ENCODE data around the gene LTB. TPM values are rescaled to one million over a fixed set of nuclear protein-coding genes. Genes with fewer than 3 reads are reported as not detected.

The LTB gene
- total and polyA plus RNA-seq, 2 of the 13 experiments (the other 11 are each of a cell fraction or from before 2014, with no cell fraction given) = 0.09 to 0.22 TPM

- Histone ChIP-seq H3K9me3 (ENCODE audit: low read length) (no peaks in the 10 kb centered on the region), H3K4me1 (ENCODE audit: insufficient read depth, low read length) (peaks cover 53% of the 10 kb centered on the region), H3K9ac (ENCODE audit: insufficient read depth, low read depth, low read length) (no peak overlapping the region), H3K36me3 (replicated peaks in 1 of 2; ENCODE audit: control insufficient read depth in 1 of 2, insufficient read depth in 2 of 2, low read length in 2 of 2) (peaks cover 3 to 14% of the 10 kb centered on the region in 2 experiments), H3K27ac (ENCODE audit: extremely low read length, insufficient read depth, low read length) (no peak overlapping the region), H2AFZ (ENCODE audit: low read length) (no peak overlapping the region), H3K4me2 (ENCODE audit: low read depth, low read length) (no peak overlapping the region), H3K4me3 (replicated peaks in 1 of 3; ENCODE audit: insufficient read depth in 1 of 3, low read depth in 2 of 3, low read length in 3 of 3) (no peak overlapping the region), H4K20me1 (ENCODE audit: insufficient read depth, low read length) (peaks cover 14% of the 10 kb centered on the region), H3K79me2 (ENCODE audit: insufficient read depth, low read length) (peaks cover 40% of the 10 kb centered on the region), H3K27me3 (ENCODE audit: control insufficient read depth in 1 of 2, insufficient read depth in 2 of 2, low read length in 2 of 2) (no peaks in the 10 kb centered on the region; a peak in 2 of 5 replicates)
- FAIRE-seq (no peak), ATAC-seq (no peak), DNase-seq (ENCODE audit: low spot score) (no peak)
- POLR2A ChIA-PET = interaction anchor here (6.9 kb wide), 1 partner anchor 16 kb away, joined by 123 read pairs; the partner anchor contains the start of gene MCCD1
- CTCF ChIA-PET (ENCODE audit: low intra/inter-chr PET ratio, low total read pairs) = interaction anchor here (3.6 kb wide), 1 partner anchor 53 kb away, joined by 84 read pairs; no protein-coding TSS in a partner anchor
- intact Hi-C loops (cut with micrococcal nuclease; ENCODE audit: unreplicated experiment) (loop anchor here (5.0 to 10.0 kb wide), 2 partner anchors 38 to 110 kb away; partner anchors contain the start of genes APOM, BAG6 and LTB), in situ Hi-C loops (cut with HindIII; ENCODE audit: extremely low pct_ligation_motif_present, low pct_unique_long_range_greater_than_20kb) (loop anchor here (5.0 kb wide), 1 partner anchor 53 kb away; no protein-coding TSS in a partner anchor)
- TF ChIP-seq XBP1 (CRISPR knock-in tag; IDR thresholded peaks at IDR 0.05) (no peak), TGIF2 (CRISPR knock-in tag; IDR thresholded peaks at IDR 0.05) (no peak), KAT8 (CRISPR knock-in tag; IDR thresholded peaks at IDR 0.05) (no peak), RXRB (CRISPR knock-in tag; IDR thresholded peaks at IDR 0.05; ENCODE audit: borderline replicate concordance) (no peak), ZNF564 (CRISPR knock-in tag; IDR thresholded peaks at IDR 0.05) (no peak), SPEN (CRISPR knock-in tag; IDR thresholded peaks at IDR 0.05; ENCODE audit: low read depth) (no peak), BHLHE40 (IDR thresholded peaks at IDR 0.05; ENCODE audit: low read length) (no peak), FOSL2 (CRISPR knock-in tag; IDR thresholded peaks at IDR 0.05) (no peak), ZFP90 (CRISPR knock-in tag; IDR thresholded peaks at IDR 0.05; ENCODE audit: borderline replicate concordance) (no peak), ZNF260 (CRISPR knock-in tag; IDR thresholded peaks at IDR 0.05; ENCODE audit: borderline replicate concordance, low read depth) (no peak), ZNF225 (CRISPR knock-in tag; IDR thresholded peaks at IDR 0.05) (no peak), ZNF180 (CRISPR knock-in tag; IDR thresholded peaks at IDR 0.05; ENCODE audit: borderline replicate concordance, low read depth) (no peak), AKNA (CRISPR knock-in tag; IDR thresholded peaks at IDR 0.05; ENCODE audit: borderline replicate concordance) (no peak), ZNF501 (CRISPR knock-in tag; IDR thresholded peaks at IDR 0.05) (no peak), SMAD3 (CRISPR knock-in tag; IDR thresholded peaks at IDR 0.05) (no peak), ZNF749 (CRISPR knock-in tag; IDR thresholded peaks at IDR 0.05; ENCODE audit: borderline replicate concordance) (no peak), NFE2L2 (IDR thresholded peaks at IDR 0.05; ENCODE audit: low read length) (no peak), MXI1 (IDR thresholded peaks at IDR 0.05; ENCODE audit: borderline replicate concordance, low read depth, low read length) (no peak), ZNF577 (CRISPR knock-in tag; IDR thresholded peaks at IDR 0.05; ENCODE audit: borderline replicate concordance, low read depth) (no peak), ZFP36L2 (CRISPR knock-in tag; IDR thresholded peaks at IDR 0.05) (no peak)
- WGBS (ENCODE audit: low lambda C conversion rate) = 63% methylated on average over 2 of the region's 2 CpGs
- BruUV-seq (replicated peaks) = no TSS peak
Measured at GRCh38 chr6:31544676-31545075, 37.5 kb downstream of the LTB start.
